22Rv1 (cell line): ENCODE data around the gene RNU1-2.
"Not testable (repeated sequence)": the region's sequence is repeated elsewhere in the genome, so short reads cannot be mapped to it uniquely, and the experiment has no call there.

Experiments used
- H3K27ac ChIP-seq: fragments of 450-650 bp; 2 replicates; pipeline ENCODE4 v1.5.1; 2017
- CTCF ChIP-seq: fragments of 450-650 bp; IDR thresholded peaks from 2 replicates; pipeline ENCODE4 v1.5.1; 2017; ENCODE audit warnings: mild to moderate bottlenecking
- ZFX ChIP-seq: fragments of 450-650 bp; IDR thresholded peaks from 2 replicates; pipeline ENCODE4 v1.6.1; 2017; ENCODE audit warnings: antibody characterized with exemption, borderline replicate concordance

Gene RNU1-2

GRCh38 chr1:16915627-16915973, 19.8 kb downstream of the RNU1-2 start:
- no peak for TF ChIP-seq ZFX
- TF ChIP-seq CTCF: no peak
- H3K27ac ChIP-seq: no peak overlapping the region

GRCh38 chr1:16916036-16916880, 20.5 kb downstream of the RNU1-2 start:
- not testable (repeated sequence) for H3K27ac ChIP-seq

- TF ChIP-seq CTCF (no peak), ZFX (no peak)
- no peak overlapping the region for H3K27ac ChIP-seq
Measured at GRCh38 chr1:16918371-16918770, 22.6 kb downstream of the RNU1-2 start.

DNA sequence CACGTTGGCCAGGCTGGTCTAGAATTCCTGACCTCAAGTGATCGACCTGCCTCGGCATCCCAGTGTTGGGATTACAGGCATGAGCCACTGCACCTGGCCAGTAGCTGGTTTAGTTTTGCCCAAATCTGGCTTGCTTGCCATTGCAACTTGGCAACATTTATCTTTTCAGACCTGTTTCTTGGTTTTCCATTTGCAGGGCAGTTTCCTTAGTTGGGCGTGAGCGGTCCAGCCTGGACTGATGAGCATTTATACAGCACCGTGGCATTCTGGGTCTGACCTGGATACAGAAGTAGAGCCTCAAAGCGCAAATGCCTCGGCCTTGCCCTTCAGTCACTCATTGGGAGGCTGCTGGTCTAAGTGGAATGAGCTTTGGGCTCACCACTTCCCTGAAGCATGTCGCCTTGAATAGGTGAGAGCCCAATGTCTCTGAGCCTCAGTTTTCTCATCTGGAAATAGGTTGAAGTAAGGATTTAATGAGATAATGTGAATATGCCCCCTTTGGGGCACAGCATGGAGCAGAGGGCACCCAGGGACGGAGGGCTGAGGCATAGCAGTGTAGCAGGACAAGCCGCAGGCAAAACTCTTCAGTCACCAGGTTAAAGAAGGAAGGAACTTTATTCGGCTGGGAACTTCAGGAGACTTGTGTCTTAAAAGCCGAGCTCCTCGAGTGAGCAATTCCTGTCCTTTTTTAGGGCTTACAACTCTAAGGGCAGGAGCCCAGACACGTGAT, 23.3 kb downstream of the RNU1-2 start:
- not testable (repeated sequence) for H3K27ac ChIP-seq

GRCh38 chr1:16920951-16921350, 25.2 kb downstream of the RNU1-2 start:
- no peak for TF ChIP-seq ZFX
- no peak for TF ChIP-seq CTCF
- H3K27ac ChIP-seq: no peak overlapping the region

- no peak within 1 kb of the TSS for H3K27ac ChIP-seq
- TF ChIP-seq CTCF (no peak), ZFX (no peak)
Measured at GRCh38 chr1:16921391-16922185, 25.8 kb downstream of the RNU1-2 start, which contains the start of gene CROCC. Gene CROCC, plus strand, starts transcription at chr1:16921931. Its CDS starts 88 bp downstream, at chr1:16922019.

- no peak overlapping the region for H3K27ac ChIP-seq
- no peak for TF ChIP-seq CTCF
- no peak for TF ChIP-seq ZFX
Measured at GRCh38 chr1:16922466-16922865, 26.7 kb downstream of the RNU1-2 start.
